ENCODE measurements around the gene PRDM15. TPM values are rescaled to one million over a fixed set of nuclear protein-coding genes. Genes with fewer than 3 reads are reported as not detected.

PRDM15 gene
- total RNA-seq, 1 experiment from 2014 or later: 11.2 TPM

DNA sequence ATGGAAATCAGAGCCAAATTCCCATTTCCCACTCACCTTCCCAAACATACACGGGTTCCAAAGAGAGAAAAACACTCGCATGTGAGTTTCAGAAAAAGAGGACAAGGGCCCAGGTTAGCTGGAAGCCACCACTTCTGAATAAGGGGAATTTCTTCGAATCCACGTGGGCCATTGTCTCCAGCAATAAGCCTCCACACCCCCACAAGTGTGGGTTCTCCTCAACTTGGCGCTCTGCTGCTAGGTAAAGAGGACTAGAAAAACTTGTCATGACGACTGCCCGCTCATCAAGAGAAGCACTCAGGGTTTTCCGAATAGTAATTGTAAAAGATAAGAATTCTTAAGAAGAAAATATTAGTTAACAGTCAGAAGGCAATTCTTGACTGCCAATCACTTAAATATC, 30.6 kb downstream of the PRDM15 start:
- ChIA-PET CTCF (no interaction called here), POLR2A (no interaction called here)

DNA sequence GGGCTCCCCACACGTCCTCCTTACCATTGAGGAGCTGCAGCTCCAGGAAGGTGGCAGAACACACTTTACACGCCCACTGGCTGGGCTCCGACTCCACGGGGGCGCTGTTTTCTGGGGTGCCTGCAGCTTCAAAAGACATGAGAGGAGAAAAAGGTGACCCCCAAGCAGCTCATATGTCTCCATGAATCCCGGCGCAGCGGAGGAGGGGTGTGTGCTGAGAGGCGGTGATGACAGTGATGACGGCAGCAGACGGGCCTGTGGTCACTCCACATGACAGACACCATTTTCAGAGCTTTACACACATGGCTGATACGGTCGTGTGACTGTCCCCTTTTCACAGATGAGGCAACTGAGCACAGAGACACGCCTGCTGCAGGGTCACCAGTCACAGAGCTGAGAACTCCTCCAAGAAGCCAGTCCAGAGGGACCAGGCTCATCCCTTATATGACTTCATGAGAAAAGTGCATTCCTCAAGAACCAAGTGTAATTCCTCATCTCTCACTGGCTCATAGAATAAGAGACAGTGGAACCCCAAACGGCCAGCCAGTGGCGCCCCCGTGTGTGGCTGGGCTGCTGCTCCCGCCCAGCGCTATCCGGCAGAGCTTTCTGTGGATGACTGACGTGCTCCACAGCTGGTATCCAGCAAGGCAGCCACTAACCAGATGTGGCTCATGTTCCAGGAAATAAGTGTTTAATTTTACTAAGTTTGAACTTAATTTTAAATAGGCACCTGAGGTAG, 31.9 kb downstream of the PRDM15 start:
- DNase-seq (ENCODE audit: low read depth, low spot score): no peak
- BruUV-seq (replicated peaks): no TSS peak
- POLR2A ChIA-PET: interaction anchor here (0.6 kb wide), 1 partner anchor 21 kb away, joined by 4 read pairs; no protein-coding TSS in a partner anchor
- no peaks in the 10 kb centered on the region for H3K9me3 ChIP-seq (ENCODE audit: control insufficient read depth, insufficient read depth, low read depth, low read length)
- ATAC-seq: no peak
- H3K4me3 ChIP-seq (ENCODE audit: low read depth in 2 of 2, low read length in 2 of 2): no peak overlapping the region
- in situ Hi-C loops (cut with HindIII; ENCODE audit: low pct_unique_long_range_greater_than_20kb, low sequenced_read_pairs) (no loop called here), intact Hi-C loops (cut with micrococcal nuclease; ENCODE audit: unreplicated experiment) (no loop called here)
- CTCF ChIA-PET: no interaction called here
- H3K36me3 ChIP-seq (ENCODE audit: control insufficient read depth, insufficient read depth, low read length): no peaks in the 10 kb centered on the region; the same call in 1 of the 2 replicates
- no peak overlapping the region for H3K27ac ChIP-seq (ENCODE audit: low read length)
- no peak for TF ChIP-seq TCF7L2 (IDR thresholded peaks at IDR 0.05; ENCODE audit: low read depth, low read length)
- TF ChIP-seq, protein P1, sequence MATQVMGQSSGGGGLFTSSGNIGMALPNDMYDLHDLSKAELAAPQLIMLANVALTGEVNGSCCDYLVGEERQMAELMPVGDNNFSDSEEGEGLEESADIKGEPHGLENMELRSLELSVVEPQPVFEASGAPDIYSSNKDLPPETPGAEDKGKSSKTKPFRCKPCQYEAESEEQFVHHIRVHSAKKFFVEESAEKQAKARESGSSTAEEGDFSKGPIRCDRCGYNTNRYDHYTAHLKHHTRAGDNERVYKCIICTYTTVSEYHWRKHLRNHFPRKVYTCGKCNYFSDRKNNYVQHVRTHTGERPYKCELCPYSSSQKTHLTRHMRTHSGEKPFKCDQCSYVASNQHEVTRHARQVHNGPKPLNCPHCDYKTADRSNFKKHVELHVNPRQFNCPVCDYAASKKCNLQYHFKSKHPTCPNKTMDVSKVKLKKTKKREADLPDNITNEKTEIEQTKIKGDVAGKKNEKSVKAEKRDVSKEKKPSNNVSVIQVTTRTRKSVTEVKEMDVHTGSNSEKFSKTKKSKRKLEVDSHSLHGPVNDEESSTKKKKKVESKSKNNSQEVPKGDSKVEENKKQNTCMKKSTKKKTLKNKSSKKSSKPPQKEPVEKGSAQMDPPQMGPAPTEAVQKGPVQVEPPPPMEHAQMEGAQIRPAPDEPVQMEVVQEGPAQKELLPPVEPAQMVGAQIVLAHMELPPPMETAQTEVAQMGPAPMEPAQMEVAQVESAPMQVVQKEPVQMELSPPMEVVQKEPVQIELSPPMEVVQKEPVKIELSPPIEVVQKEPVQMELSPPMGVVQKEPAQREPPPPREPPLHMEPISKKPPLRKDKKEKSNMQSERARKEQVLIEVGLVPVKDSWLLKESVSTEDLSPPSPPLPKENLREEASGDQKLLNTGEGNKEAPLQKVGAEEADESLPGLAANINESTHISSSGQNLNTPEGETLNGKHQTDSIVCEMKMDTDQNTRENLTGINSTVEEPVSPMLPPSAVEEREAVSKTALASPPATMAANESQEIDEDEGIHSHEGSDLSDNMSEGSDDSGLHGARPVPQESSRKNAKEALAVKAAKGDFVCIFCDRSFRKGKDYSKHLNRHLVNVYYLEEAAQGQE (IDR thresholded peaks at IDR 0.05; ENCODE audit: insufficient read depth in 1 of 2, low read depth in 2 of 2, low read length in 1 of 2): no peak
- no peaks in the 10 kb centered on the region for H3K27me3 ChIP-seq (ENCODE audit: control insufficient read depth, insufficient read depth, low read length)
- H3K4me1 ChIP-seq (ENCODE audit: control insufficient read depth, insufficient read depth, low read length): peaks cover 2% of the 10 kb centered on the region; the same call in 1 of the 2 replicates

More for the DNA sequence above, 30.6 kb downstream of the PRDM15 start:
- ATAC-seq (no peak), DNase-seq (ENCODE audit: low read depth, low spot score) (no peak)
- Histone ChIP-seq H3K4me1 (ENCODE audit: control insufficient read depth, insufficient read depth, low read length) (peaks cover 2% of the 10 kb centered on the region; the same call in 1 of the 2 replicates), H3K4me3 (ENCODE audit: low read depth in 2 of 2, low read length in 2 of 2) (no peak overlapping the region), H3K27me3 (ENCODE audit: control insufficient read depth, insufficient read depth, low read length) (no peaks in the 10 kb centered on the region), H3K36me3 (ENCODE audit: control insufficient read depth, insufficient read depth, low read length) (no peaks in the 10 kb centered on the region; the same call in 1 of the 2 replicates), H3K27ac (ENCODE audit: low read length) (no peak overlapping the region), H3K9me3 (ENCODE audit: control insufficient read depth, insufficient read depth, low read depth, low read length) (no peaks in the 10 kb centered on the region)
- no peak for TF ChIP-seq POLR2AphosphoS5 (IDR thresholded peaks at IDR 0.05; ENCODE audit: low read depth, low read length)
- no peak for TF ChIP-seq SIN3A (IDR thresholded peaks at IDR 0.05; ENCODE audit: borderline replicate concordance, insufficient read depth, low read depth, low read length)
- TF ChIP-seq TCF7L2 (IDR thresholded peaks at IDR 0.05; ENCODE audit: low read depth, low read length): no peak
- TF ChIP-seq, protein P1 (IDR thresholded peaks at IDR 0.05; ENCODE audit: insufficient read depth in 1 of 2, low read depth in 2 of 2, low read length in 1 of 2): no peak
- TF ChIP-seq, protein P2, sequence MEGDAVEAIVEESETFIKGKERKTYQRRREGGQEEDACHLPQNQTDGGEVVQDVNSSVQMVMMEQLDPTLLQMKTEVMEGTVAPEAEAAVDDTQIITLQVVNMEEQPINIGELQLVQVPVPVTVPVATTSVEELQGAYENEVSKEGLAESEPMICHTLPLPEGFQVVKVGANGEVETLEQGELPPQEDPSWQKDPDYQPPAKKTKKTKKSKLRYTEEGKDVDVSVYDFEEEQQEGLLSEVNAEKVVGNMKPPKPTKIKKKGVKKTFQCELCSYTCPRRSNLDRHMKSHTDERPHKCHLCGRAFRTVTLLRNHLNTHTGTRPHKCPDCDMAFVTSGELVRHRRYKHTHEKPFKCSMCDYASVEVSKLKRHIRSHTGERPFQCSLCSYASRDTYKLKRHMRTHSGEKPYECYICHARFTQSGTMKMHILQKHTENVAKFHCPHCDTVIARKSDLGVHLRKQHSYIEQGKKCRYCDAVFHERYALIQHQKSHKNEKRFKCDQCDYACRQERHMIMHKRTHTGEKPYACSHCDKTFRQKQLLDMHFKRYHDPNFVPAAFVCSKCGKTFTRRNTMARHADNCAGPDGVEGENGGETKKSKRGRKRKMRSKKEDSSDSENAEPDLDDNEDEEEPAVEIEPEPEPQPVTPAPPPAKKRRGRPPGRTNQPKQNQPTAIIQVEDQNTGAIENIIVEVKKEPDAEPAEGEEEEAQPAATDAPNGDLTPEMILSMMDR (IDR thresholded peaks at IDR 0.05): no peak
- intact Hi-C loops (cut with micrococcal nuclease; ENCODE audit: unreplicated experiment) (no loop called here), in situ Hi-C loops (cut with HindIII; ENCODE audit: low pct_unique_long_range_greater_than_20kb, low sequenced_read_pairs) (no loop called here)
- BruUV-seq (replicated peaks): no TSS peak
